Endothelial cell of umbilical vein (primary cell): Measurements from ENCODE around the gene NCOA7.

Experiments
- CTCF ChIP-seq, 2 donors: IDR thresholded peaks; 1 replicate in 1 of 2; 2 replicates in 1 of 2; pipeline ENCODE4 v1.5.1; 2011; ENCODE audit warnings: low read length in 2 of 2, mild to moderate bottlenecking in 2 of 2, moderate library complexity in 2 of 2, control low read depth in 1 of 2, inconsistent platforms in 1 of 2, low read depth in 1 of 2; ENCODE audit not compliant: insufficient read depth in 1 of 2; ENCODE audit errors: extremely low read depth in 1 of 2
- EZH2 ChIP-seq: IDR thresholded peaks from 2 replicates; pipeline ENCODE4 v1.6.1; 2012; ENCODE audit warnings: borderline replicate concordance, low read depth, mild to moderate bottlenecking, moderate library complexity, low read length, inconsistent platforms; ENCODE audit not compliant: severe bottlenecking
- FOS ChIP-seq: IDR thresholded peaks from 2 replicates; pipeline ENCODE4 v1.6.1; 2011; ENCODE audit warnings: mild to moderate bottlenecking, low read length, moderate library complexity, borderline replicate concordance; ENCODE audit not compliant: insufficient read depth
- MAX ChIP-seq: IDR thresholded peaks from 2 replicates; pipeline ENCODE4 v1.6.1; 2011; ENCODE audit not compliant: insufficient read depth, insufficient read length
- POLR2A ChIP-seq: IDR thresholded peaks from 2 replicates; pipeline ENCODE4 v1.6.1; 2012; ENCODE audit warnings: low read depth, mild to moderate bottlenecking, control low read depth, low read length
- POLR2AphosphoS5 ChIP-seq: IDR thresholded peaks from 2 replicates; pipeline ENCODE4 v1.6.1; 2012; ENCODE audit warnings: low read depth, mild to moderate bottlenecking, control low read depth, low read length, moderate library complexity; ENCODE audit not compliant: insufficient read depth

GRCh38 chr6:125823180-125823579 lies 32.4 kb downstream of the NCOA7 start:
- no peak for TF ChIP-seq POLR2AphosphoS5
- TF ChIP-seq CTCF (IDR thresholded peaks at IDR 0.05; ENCODE audit: extremely low read depth in 1 of 2, insufficient read depth in 1 of 2, low read depth in 1 of 2, low read length in 2 of 2): no peak
- no peak for TF ChIP-seq EZH2
- TF ChIP-seq MAX: no peak
- TF ChIP-seq FOS: no peak
- no peak for TF ChIP-seq POLR2A
